Heart left ventricle (tissue), 16 donors: Measurements from ENCODE around the gene KXD1. TPM values are rescaled to one million over a fixed set of nuclear protein-coding genes. Genes with fewer than 3 reads are reported as not detected.
A peak's percentile ranks its signal among the peaks of the same experiment; 100 is the strongest.

Experiments
- ATAC-seq, 4 donors: fragments of 200-7000 bp; cut with Tn5 transposase; one replicate each; pipeline ENCODE4 v1.9.1; 2020 to 2022; ENCODE audit warnings: moderate library complexity in 4 of 4, mild to moderate bottlenecking in 3 of 4, moderate number of reproducible peaks in 1 of 4
- DNase-seq, 5 donors: peaks; one replicate each; pipeline ENCODE4 v3.0.0-alpha.2; 2020
- H3K27ac ChIP-seq, 12 donors: fragments of 200-600 bp; sonication (generic) in 4 of 12; one replicate each; pipeline versions ENCODE4 v1.5.0 to v1.8.0; 2016 to 2022; ENCODE audit warnings: mild to moderate bottlenecking in 2 of 12
- H3K27me3 ChIP-seq, 9 donors: fragments of 200-600 bp; sonication (generic) in 2 of 9; one replicate each; pipeline versions ENCODE4 v1.5.1 to v1.8.0; 2016 to 2022; ENCODE audit warnings: mild to moderate bottlenecking in 3 of 9
- H3K36me3 ChIP-seq, 9 donors: fragments of 200-600 bp; sonication (generic) in 2 of 9; one replicate each; pipeline versions ENCODE4 v1.5.0 to v1.8.0; 2018 to 2022; ENCODE audit warnings: mild to moderate bottlenecking in 2 of 9
- H3K4me1 ChIP-seq, 12 donors: fragments of 200-600 bp; sonication (generic) in 4 of 12; one replicate each; pipeline versions ENCODE4 v1.5.0 to v1.8.0; 2016 to 2022; ENCODE audit warnings: mild to moderate bottlenecking in 3 of 12
- H3K4me3 ChIP-seq, 12 donors: fragments of 200-600 bp; sonication (generic) in 4 of 12; one replicate each; pipeline versions ENCODE4 v1.5.0 to v1.8.0; 2017 to 2022; ENCODE audit warnings: mild to moderate bottlenecking in 9 of 12, moderate library complexity in 4 of 12
- H3K9me3 ChIP-seq, 12 donors: fragments of 200-600 bp; sonication (generic) in 4 of 12; one replicate each; pipeline versions ENCODE4 v1.5.0 to v1.8.0; 2016 to 2022; ENCODE audit warnings: mild to moderate bottlenecking in 1 of 12
- POLR2A ChIP-seq, 2 donors: fragments of 450-650 bp; IDR thresholded peaks; one replicate each; pipeline ENCODE4 v1.6.1; 2017; ENCODE audit warnings: antibody characterized with exemption in 2 of 2, mild to moderate bottlenecking in 2 of 2, moderate library complexity in 2 of 2
- whole genome bisulfite sequencing, 4 donors: extraction: QIAGEN DNeasy Blood & Tissue Kit in 2 of 4; methylation state at CpG; one replicate each; pipeline versions ENCODE4 v1.1.5 to v1.1.7; 2013 to 2018; 5-methylcytosine and 5-hydroxymethylcytosine counted together
- intact Hi-C, 10 donors: fragments of 100-400 bp; cut with DNase I; formaldehyde crosslinking; loops; one replicate each; pipeline versions ENCODE4 v1.11.1 to v1.14.2; 2022
- polyA plus RNA-seq, 2 donors: library from polyadenylated mRNA; stranded (reverse); fragments of 200-250 nt; gene quantifications; one replicate each; pipeline ENCODE4 v1.2.3, GENCODE V29; 2013
- total RNA-seq, 9 donors: library from RNA; depleted of rRNA in 2 of 9; stranded (reverse); fragments of >200 nt in 2 of 9; fragmentation: NEBNext Ultra II Directional in 3 of 9; extraction: Animal tissue kit (Norgen Biotek cat#: 25700) in 3 of 9; gene quantifications; one replicate each; pipeline versions ENCODE4 v1.1.0 to v1.2.4, GENCODE V29; 2016 to 2023
- TF ChIP-seq, protein P1 (sequence below), 12 donors: fragments of 200-600 bp; sonication (generic) in 4 of 12; IDR thresholded peaks; one replicate each; pipeline versions ENCODE4 v1.5.0 to v1.8.0; 2018 to 2022; ENCODE audit warnings: antibody characterized with exemption in 12 of 12, mild to moderate bottlenecking in 5 of 12
- donor health status: ischemic (EF 13 %, LVEDD 7.1; RV severe dilation, severe dysfunction).
- donor health status: healthy with polysubstance abuse.
- donor health status: DM: no; HTN: yes; CAD: no.
- donor health status: DM: no; HTN: no; CAD: no.
- donor health status: ischemic (EF 25% LVEDD 6.9; RV normal size, moderate dysfunction).
- donor health status: ischemic (EF 25% LVEDD 5.7; RV mildly dilated, moderate dysfunction).
- donor health status: healthy.
- donor health status: DM: yes; HTN: yes; CAD: no.
- donor health status: ischemic (EF 35%, LVEDD 5.7; RV mildly dilated, moderate dysfunction).
- donor health status: nonischemic (EF 11% LVEDD 7.7; RV severe dilation, severe dysfunction).
- donor health status: DM: yes; HTN: yes; CAD: no.
- donor health status: PGD.
- donor health status: ischemic (EF 29% LVEDD 5.4; RV normal size, mild dysfunction).
- donor health status: nonischemic (EF 23%, LVEDD 6.1; RV moderate dilation, normal function).

The KXD1 gene
- total and polyA plus RNA-seq, 11 donors, result 36.1 to 116 (median 46.7) TPM

- H3K4me3 ChIP-seq, result no peak overlapping the region
- TF ChIP-seq, protein P1, sequence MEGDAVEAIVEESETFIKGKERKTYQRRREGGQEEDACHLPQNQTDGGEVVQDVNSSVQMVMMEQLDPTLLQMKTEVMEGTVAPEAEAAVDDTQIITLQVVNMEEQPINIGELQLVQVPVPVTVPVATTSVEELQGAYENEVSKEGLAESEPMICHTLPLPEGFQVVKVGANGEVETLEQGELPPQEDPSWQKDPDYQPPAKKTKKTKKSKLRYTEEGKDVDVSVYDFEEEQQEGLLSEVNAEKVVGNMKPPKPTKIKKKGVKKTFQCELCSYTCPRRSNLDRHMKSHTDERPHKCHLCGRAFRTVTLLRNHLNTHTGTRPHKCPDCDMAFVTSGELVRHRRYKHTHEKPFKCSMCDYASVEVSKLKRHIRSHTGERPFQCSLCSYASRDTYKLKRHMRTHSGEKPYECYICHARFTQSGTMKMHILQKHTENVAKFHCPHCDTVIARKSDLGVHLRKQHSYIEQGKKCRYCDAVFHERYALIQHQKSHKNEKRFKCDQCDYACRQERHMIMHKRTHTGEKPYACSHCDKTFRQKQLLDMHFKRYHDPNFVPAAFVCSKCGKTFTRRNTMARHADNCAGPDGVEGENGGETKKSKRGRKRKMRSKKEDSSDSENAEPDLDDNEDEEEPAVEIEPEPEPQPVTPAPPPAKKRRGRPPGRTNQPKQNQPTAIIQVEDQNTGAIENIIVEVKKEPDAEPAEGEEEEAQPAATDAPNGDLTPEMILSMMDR (IDR thresholded peaks at IDR 0.05), result no peak
- TF ChIP-seq POLR2A (IDR thresholded peaks at IDR 0.05), result no peak
- H3K27ac ChIP-seq, result peak overlapping the region; percentile 20 to 81 (median 48)
- H3K9me3 ChIP-seq, result no peaks in the 10 kb centered on the region
- no peaks in the 10 kb centered on the region for H3K36me3 ChIP-seq
- DNase-seq, result peak in 4 of 5 donors; percentile 70 to 82 (median 72)
- no peaks in the 10 kb centered on the region for H3K27me3 ChIP-seq
- peak; percentile 55 to 84 (median 78) for ATAC-seq
- intact Hi-C loops, result no loop called here
- WGBS, 4 donors, result 33 to 42% (median 37%) methylated on average over 11 of the region's 11 CpGs
- H3K4me1 ChIP-seq, result peaks cover 10 to 80% (median 52%) of the 10 kb centered on the region in 12 donors
These were observed 43.8 kb upstream of the KXD1 start for GRCh38 chr19:18513868-18514267.

GRCh38 chr19:18514800-18515682 lies 42.6 kb upstream of the KXD1 start:
- ATAC-seq (peak in 3 of 4 donors; percentile 40 to 62 (median 42)), DNase-seq (peak in 4 of 5 donors; percentile 49 to 78 (median 68))
- Histone ChIP-seq H3K27ac (peak overlapping the region in 11 of 12 donors; percentile 29 to 81 (median 47)), H3K4me3 (no peak overlapping the region), H3K9me3 (no peaks in the 10 kb centered on the region), H3K36me3 (no peaks in the 10 kb centered on the region), H3K27me3 (no peaks in the 10 kb centered on the region), H3K4me1 (peaks cover 10 to 80% (median 57%) of the 10 kb centered on the region in 12 donors)
- intact Hi-C loops, result loop anchor here in 3 of 10 donors (5.0 kb wide), 2 partner anchors 33 to 48 kb away; no protein-coding TSS in a partner anchor
- TF ChIP-seq, protein P1 (IDR thresholded peaks at IDR 0.05), result no peak
- TF ChIP-seq POLR2A (IDR thresholded peaks at IDR 0.05), result no peak
- WGBS, 4 donors, result 21 to 47% (median 38%) methylated on average over 14 to 17 of the region's 17 CpGs

DNA sequence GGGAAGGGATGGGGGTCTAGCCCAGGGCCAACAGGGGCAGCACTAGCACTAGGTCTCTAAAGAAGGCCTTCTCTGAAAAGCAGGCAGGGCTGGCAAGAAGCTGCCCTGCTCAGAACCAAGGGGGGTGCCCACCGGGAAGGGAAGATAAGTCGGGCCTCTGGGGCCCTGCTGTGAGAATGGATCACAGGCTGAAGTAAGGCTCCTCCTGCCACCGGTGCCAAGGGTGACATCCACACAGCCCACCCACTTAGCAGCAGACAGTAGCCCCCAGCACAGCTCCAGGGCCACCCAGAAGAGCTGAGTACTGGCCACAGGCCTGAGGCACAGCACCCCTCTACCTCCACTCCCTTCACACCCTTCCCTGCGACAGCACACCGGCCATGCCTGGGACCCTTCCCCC lies 41.7 kb upstream of the KXD1 start:
- H3K9me3 ChIP-seq, result no peaks in the 10 kb centered on the region
- H3K4me1 ChIP-seq, result peaks cover 11 to 80% (median 56%) of the 10 kb centered on the region in 12 donors
- no peaks in the 10 kb centered on the region for H3K27me3 ChIP-seq
- WGBS, 4 donors, result 61 to 100% (median 83%) methylated on average over 2 to 5 of the region's 5 CpGs
- DNase-seq, result no peak
- ATAC-seq, result no peak
- H3K4me3 ChIP-seq, result no peak overlapping the region
- no peaks in the 10 kb centered on the region for H3K36me3 ChIP-seq
- peak overlapping the region in 3 of 12 donors; percentile 32 to 81 (median 48) for H3K27ac ChIP-seq
- no peak for TF ChIP-seq POLR2A (IDR thresholded peaks at IDR 0.05)
- TF ChIP-seq, protein P1 (IDR thresholded peaks at IDR 0.05), result no peak
- intact Hi-C loops, result loop anchor here in 3 of 10 donors (5.0 kb wide), 2 partner anchors 34 to 49 kb away; no protein-coding TSS in a partner anchor

GRCh38 chr19:18517606-18518005 lies 40.1 kb upstream of the KXD1 start:
- H3K27me3 ChIP-seq, result no peaks in the 10 kb centered on the region
- peaks cover 0 to 3% (median 0%) of the 10 kb centered on the region in 9 donors for H3K36me3 ChIP-seq
- H3K4me3 ChIP-seq, result no peak overlapping the region
- H3K4me1 ChIP-seq, result peaks cover 11 to 70% (median 56%) of the 10 kb centered on the region in 12 donors
- no peak overlapping the region for H3K27ac ChIP-seq
- TF ChIP-seq, protein P1 (IDR thresholded peaks at IDR 0.05), result no peak
- TF ChIP-seq POLR2A (IDR thresholded peaks at IDR 0.05), result no peak
- DNase-seq (no peak), ATAC-seq (no peak)
- H3K9me3 ChIP-seq, result no peaks in the 10 kb centered on the region
- WGBS, 4 donors, result 95 to 98% (median 97%) methylated on average over 4 of the region's 4 CpGs
- intact Hi-C loops, result loop anchor here in 3 of 10 donors (5.0 kb wide), 2 partner anchors 35 to 50 kb away; no protein-coding TSS in a partner anchor
